HG02870 (cell line): Measurements from ENCODE around the gene SHISAL2A.
"Not testable (repeated sequence)": the region's sequence is repeated elsewhere in the genome, so short reads cannot be mapped to it uniquely, and the experiment has no call there.

Experiments
- ATAC-seq: cut with Tn5 transposase; IDR thresholded peaks from one replicate; pipeline ENCODE4 v1.9.1; 2021; ENCODE audit warnings: mild to moderate bottlenecking, moderate library complexity; ENCODE audit not compliant: unreplicated experiment

Gene SHISAL2A

DNA sequence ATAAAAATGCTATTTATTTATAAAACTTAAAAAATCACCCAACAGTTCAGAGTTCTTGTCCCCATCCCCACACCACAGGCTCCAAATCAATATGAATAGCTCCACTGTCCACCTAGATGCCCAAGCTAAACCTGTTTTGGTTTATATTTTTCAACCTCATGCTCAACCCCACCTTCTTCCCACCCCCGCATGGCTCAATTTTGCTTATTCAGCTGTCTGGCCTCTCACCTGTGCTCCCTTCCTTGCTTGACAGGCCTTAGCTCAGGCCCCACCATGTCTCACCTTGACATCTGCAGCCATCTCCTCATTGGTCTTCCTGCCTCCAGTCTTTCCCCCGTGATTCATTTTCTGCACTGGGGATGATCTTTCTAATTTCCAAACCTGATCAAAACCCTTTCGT, 47.4 kb downstream of the SHISAL2A start:
- ATAC-seq: no peak

DNA sequence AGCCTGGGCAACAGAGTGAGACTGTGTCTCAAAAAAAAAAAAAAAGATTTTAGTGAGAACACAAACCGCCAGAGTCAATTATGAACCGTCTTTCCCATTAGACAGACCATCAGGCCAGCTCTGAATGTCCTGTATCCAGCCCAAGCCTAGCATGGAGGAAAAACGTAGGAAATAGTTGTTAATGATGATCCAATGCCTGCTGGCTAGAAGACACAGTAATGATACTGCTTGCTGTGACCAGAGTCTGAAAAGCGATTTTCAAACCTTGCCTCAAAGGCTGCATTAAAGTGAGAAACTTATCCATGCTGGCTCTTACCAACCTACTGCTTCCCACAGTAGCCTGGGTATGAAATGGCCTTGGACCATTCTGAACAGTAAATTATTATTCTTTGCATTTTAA, 48.2 kb downstream of the SHISAL2A start:
- ATAC-seq: no peak

DNA sequence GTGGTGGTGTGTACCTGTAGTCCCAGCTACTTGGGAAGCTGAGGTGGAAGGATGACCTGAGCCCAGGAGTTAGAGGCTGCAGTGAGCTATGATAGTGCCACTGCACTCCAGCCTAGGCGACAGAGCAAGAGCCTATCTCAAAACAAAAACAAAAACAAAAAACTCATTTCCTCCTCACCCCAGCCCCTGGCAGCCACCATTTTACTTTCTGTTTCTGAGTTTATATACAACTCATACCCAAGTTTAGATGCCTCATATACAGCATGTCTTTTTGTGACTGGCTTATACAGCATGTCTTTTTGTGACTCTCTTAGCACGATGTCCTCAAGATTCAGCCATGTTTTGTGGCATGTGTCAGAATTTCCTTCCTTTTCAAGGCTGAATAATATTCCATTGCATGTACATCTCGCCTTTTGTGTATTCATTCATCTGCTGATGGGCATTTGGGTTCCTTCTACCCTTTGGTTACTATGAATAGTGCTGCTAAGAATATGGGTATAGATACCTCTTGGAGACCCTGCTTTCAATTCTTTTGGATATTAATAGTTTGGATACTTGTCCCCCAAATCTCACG, 50.5 kb downstream of the SHISAL2A start:
- no peak for ATAC-seq

DNA sequence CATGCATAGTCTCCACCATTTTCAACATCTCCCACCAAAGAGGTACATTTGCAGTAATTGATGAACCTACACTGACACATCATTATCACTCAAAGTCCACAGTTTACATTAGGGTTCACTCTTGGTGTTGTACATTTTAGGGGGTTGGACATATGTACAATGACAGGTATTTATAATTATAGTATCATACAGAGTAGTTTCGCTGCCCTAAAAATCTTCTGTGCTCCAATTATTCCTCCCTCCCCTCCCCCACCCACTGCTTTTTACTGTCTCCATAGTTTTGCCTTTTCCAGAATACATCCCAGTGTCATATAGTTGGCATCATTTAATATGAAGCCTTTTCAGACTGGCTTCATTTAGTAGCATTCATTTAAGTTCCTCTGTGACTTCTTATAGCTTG, 51.6 kb downstream of the SHISAL2A start:
- no peak for ATAC-seq

DNA sequence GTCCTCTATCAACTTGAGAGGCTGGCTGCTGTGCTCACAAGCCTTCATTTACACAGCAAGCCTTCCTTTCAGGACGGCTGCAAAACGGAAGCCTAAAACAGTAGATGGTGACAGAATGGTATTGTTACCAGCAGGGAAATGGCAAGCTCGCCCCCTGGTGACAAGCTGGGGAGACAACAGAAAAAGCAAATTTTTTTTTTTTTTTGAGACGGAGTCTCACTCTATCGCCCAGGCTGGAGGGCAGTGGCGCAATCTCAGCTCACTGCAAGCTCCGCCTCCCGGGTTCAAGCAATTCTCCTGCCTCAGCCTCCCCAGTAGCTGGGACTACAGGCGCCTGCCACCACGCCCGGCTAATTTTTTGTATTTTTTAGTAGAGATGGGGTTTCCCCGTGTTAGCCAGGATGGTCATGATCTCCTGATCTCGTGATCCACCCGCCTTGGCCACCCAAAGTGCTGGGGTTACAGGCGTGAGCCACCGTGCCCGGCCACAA, 53.3 kb downstream of the SHISAL2A start:
- peak; percentile 82 for ATAC-seq

DNA sequence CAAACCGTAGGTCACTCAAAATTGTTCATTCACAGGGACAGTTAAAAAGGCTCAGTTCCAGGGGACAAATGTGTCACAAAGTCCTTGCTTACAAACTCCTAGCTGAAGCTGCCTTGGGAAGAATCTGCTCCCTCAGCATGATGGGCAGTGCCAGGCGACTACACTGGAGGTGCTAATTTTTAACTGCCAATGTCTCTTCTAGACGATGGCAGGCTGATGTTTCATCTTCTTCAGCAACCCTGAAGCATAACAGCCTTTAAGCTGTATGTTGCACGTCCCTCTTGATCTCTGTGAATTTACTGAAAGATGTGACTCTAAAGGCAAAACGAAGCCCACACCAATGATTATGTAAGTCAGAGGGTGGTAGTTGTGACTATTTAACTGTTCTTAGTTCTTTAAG, 53.9 kb downstream of the SHISAL2A start:
- no peak for ATAC-seq

DNA sequence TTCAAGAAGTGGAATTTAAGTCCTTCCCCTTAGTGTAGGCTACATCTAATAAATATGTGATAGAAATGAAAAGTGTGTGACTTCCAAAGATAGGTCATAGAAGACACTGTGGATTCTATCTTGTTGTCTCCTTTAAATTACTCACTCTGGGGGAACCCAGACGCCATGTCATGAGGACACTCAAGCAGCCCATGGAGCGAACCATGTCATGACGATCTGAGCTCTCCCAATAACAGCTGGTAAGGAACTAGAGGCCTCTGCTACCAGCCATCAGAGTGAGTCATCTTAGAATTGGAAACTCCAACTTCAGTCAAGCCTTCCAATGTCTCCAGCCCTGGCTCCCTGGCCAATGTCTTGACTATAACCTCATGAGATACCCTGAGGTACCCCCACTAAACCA, 58.9 kb downstream of the SHISAL2A start:
- no peak for ATAC-seq

DNA sequence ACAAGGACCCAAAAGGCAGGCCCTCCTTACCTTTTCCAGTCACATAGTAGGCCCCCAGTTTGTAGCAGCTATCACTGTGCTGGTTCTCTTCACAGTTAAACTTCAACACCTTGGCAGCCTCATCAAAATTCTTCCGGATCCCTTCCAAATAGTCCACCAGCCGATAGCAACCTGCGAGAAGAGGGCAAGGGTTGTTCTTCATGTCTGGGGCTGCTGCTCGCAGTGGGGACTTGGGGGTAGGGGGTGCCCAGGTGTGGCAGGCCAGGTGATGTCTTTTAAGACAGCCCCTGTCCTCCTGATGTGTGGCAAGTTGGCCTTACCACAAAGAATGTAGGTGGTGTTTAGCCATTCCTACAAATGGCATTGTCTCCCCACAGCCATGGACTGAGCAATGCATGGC, 59.7 kb downstream of the SHISAL2A start:
- no peak for ATAC-seq

DNA sequence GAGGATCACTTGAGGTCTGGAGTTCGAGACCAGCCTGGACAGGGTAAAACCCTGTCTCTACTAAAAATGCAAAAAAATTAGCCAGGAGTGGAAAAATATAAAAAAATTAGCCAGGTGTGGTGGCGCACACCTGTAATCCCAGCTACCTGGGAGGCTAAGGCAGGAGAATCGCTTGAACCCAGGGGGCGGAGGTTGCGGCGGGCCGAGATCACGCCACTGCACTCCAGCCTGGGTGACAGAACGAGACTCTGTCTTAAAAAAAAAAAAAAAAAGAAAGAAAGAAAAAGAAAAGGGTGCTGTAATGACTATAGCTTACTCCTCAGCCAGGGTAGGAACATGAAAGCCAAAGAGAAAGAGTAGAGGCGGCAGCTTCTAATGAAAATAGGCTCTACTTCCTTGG, 60.4 kb downstream of the SHISAL2A start:
- not testable (repeated sequence) for ATAC-seq

DNA sequence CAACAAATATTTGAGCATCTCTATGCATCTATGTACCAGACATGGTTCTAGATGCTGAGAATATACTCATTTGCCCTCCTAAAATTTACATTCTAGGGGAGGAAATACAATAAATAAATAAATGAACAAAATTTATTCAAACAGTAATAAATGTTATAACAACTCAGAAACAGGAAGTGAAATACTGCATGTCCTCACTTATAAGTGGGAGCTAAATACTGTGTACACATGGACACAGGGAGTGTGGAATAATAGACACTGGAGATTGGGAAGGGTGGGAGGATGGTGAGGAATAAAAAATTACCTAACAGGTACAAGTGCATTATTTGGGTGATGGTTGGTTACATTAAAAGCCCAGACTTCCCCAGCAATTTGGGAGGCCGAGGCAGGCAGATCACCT, 60.9 kb downstream of the SHISAL2A start:
- ATAC-seq: no peak

DNA sequence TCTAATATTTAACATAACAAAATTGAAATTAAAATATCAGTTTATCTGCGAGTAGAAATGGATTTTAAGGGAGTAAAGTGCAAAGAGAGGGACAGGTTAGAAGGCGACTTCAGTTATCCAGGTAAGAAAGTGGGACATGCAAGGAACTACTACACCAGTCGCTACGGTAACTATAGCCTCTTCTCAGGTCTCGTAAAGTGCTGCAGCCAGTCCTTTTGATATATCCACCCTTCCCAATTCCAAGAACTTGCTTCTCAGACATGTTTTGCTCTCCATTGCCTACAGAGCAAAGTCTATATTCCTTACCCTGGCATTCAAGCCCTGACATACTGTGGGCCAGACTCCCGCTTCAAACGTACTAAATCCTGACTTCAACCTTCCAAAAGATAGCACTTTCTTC, 62.7 kb downstream of the SHISAL2A start:
- no peak for ATAC-seq

DNA sequence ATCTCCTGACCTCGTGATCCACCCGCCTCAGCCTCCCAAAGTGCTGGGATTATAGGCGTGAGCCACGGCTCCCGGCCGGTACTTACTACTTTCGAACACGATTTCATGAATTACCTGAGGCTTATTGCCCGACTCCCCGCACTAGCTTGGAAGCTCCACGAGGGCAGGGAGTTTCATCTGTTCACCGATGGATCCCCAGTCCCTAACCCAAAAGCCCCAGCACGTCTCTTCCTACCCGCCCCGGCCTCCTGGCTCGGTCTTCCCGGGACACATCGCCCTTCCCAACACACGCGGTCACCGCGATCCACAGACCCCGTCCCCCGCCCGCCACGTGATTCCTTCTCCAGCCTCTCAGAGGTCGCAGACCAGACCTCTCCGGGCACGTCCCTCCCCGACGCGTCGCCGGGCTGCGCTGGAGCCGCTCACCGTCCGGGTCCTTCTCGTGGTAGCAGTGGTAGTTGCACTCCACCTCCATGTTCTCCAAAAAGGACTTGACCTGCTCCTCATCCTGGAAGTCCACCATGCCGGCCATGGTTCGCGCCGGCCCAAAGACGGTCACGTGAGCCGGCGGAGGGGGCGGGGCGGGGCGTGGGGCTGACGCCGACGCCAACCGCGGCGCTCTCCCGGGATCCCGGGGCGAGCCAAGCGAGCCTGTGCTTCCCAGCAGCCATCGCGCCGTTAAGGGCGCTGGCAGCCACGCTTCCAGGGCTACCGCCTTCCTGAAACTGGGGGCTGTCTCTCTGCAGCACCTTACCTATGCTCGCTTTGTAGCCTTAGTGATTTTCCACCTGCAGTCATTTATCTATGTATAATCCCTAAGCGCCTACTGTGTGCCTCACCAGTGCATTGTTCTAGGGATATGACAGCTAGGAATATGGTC, 65.1 kb downstream of the SHISAL2A start, which contains the start of gene COA7:
TSS of gene COA7 (minus strand) at position 553 of the 880 bp plus-strand sequence. CDS start at position 532, 21 bp downstream.
- ATAC-seq: peak; percentile 35

DNA sequence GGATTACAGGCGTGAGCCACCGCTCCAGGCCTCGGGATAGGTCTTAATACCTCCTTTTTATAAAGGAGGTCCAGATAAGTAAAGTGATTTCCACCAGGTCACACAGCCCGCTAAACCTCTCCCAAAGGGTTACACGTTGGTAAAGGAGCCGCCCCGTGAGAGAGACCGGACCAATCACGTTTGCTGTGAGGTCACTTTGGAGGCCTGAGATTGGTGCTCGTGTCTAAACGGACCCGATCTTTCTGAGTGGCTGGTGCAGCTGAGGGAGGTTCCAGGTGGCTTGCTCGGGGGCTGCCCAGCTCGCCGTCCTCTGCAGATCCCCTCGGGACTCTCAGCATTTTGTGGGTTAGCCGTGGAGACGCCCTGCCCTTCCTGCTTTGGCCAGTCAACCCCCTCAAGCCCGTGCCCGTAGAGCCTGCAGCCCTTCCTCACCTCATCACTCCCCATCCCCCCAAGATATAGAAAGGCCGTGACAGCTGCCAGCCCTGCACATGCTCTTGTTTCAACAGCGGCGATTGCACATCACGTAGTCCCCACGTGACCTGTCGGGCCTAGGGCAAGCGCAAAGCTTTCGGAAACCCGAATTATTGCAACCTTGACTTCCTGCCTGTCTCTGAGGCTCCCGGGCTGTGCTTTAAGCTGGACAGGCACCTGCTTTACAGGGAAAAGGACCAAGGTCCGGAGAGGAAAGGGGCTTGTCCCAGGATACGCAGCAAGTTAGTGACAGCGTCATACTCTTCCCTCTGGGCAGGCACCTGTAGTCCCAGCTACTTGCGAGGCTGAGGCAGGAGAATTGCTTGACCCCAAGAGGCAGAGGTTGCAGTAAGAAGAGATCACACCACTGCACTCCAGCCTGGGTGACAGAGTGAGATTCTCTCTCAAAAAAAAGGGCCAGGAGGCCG, 70.2 kb downstream of the SHISAL2A start:
- peak; percentile 89 for ATAC-seq

DNA sequence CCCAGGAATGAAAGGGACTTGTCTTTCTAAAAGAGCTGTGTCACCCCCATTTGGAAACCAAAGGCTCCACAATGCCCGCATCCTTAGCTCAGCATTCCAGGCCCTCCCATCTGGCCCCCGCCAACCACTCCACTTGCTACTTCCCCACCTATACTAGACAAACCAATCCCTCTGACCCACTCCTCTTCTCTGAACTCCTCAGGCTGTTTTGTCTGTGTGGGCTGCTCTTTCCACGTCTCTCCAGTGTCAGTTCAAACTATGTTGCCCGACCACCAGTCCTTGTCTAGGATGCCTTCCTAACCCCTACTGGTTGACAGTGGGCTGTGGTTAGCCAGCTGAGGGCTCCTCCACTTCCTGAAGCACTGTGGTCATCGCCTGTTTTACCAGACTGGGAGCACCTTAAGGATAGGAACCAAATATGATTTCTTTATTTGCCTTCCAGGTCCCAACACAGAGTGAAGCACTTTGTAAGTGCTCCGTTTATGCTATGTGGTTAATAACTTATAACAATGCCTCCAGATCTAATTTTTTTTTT, 73.2 kb downstream of the SHISAL2A start:
- no peak for ATAC-seq
